Ishikawa (cell line): ENCODE data around the gene SLC25A41.
A peak's percentile ranks its signal among the peaks of the same experiment; 100 is the strongest.

ENCODE experiments used
- CEBPB ChIP-seq: IDR thresholded peaks from 2 replicates; pipeline ENCODE4 v1.6.1; 2012
- CREB1 ChIP-seq: IDR thresholded peaks from 2 replicates; pipeline ENCODE4 v1.6.1; 2012; ENCODE audit warnings: low read depth
- EGR1 ChIP-seq: IDR thresholded peaks from 2 replicates; pipeline ENCODE4 v1.6.1; 2012
- EP300 ChIP-seq: IDR thresholded peaks from 2 replicates; pipeline ENCODE4 v1.6.1; 2012; ENCODE audit warnings: borderline replicate concordance
- FOXM1 ChIP-seq: IDR thresholded peaks from 2 replicates; pipeline ENCODE4 v1.6.1; 2012; ENCODE audit warnings: low read depth, borderline replicate concordance
- NFIC ChIP-seq: IDR thresholded peaks from 2 replicates; pipeline ENCODE4 v1.6.1; 2012
- RAD21 ChIP-seq: IDR thresholded peaks from 2 replicates; pipeline ENCODE4 v1.6.1; 2012; ENCODE audit warnings: low read depth
- REST ChIP-seq: IDR thresholded peaks from 2 replicates; pipeline ENCODE4 v1.6.1; 2012; ENCODE audit warnings: low read depth, mild to moderate bottlenecking
- TAF1 ChIP-seq: IDR thresholded peaks from 2 replicates; pipeline ENCODE4 v1.6.1; 2012; ENCODE audit warnings: low read depth, mild to moderate bottlenecking
- TCF12 ChIP-seq: IDR thresholded peaks from 2 replicates; pipeline ENCODE4 v1.6.1; 2012; ENCODE audit warnings: low read depth
- TEAD4 ChIP-seq: IDR thresholded peaks from 2 replicates; pipeline ENCODE4 v1.6.1; 2012
- YY1 ChIP-seq: IDR thresholded peaks from 2 replicates; pipeline ENCODE4 v1.6.1; 2012; ENCODE audit warnings: low read depth
- ZBTB7A ChIP-seq: IDR thresholded peaks from 2 replicates; pipeline ENCODE4 v1.6.1; 2012; ENCODE audit warnings: low read depth
- TF ChIP-seq, protein P1 (sequence below): IDR thresholded peaks from 2 replicates; pipeline ENCODE4 v1.6.1; 2012
- TF ChIP-seq, protein P2 (sequence below): IDR thresholded peaks from 2 replicates; pipeline ENCODE4 v1.6.1; 2012

SLC25A41 gene

DNA sequence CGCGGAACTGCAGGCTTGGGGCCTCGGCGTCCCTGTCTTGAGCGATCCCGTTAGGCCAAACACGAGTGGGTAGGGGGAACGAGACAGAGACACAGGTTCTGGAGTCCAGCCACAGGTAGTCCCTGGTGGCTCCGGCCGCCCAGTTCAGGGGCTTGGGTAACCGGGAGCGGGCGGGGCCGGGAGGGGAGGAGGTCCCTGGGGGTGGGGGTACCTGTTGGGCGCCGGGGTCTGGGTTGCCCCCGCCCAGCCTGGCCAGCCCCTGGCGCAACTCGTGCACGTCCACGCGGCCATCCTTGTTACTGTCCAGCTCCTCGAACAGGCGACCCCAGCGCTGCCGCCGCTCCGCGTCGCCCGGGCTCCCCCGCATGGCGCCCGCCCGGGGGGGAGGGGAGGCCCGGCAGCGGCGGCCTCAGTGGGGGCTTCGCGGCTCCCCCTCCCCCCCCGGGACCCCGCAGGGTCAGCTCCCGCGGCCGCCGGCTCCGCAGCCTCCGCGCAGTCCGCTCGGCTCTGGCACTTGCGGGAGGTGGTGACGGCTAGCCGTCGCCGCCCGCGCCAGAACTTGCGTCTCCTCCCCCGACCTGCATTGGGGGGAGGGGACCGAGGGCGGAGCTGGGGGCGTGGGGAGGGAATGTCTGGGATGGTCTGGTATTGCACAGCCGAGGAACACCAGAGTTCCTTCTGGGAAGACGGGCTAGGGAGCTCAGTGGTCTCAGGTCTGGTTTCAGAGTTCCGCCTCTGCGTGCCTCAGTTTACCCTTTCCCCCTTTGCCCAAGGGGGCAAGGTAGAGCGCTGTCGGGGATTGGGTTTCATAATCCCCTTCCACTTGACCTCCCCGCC is 25.9 kb upstream of the SLC25A41 start, which contains the start of gene SLC25A23:
Gene SLC25A23 (minus strand): TSS at position 531 of the 837 bp plus-strand sequence. CDS start 164 bp downstream, at position 367.
- TF ChIP-seq CREB1 (no peak), TAF1 (peak; percentile 31; the same call in 1 of the 2 replicates), NFIC (no peak), EGR1 (0 out of 2 replicates have a peak, but pooled peaks have one; percentile 18), FOXM1 (no peak), YY1 (no peak), TEAD4 (no peak), EP300 (no peak), TCF12 (no peak), ZBTB7A (no peak), RAD21 (no peak), CEBPB (0 out of 2 replicates have a peak, but pooled peaks have one; percentile 22)
- TF ChIP-seq, protein P1, sequence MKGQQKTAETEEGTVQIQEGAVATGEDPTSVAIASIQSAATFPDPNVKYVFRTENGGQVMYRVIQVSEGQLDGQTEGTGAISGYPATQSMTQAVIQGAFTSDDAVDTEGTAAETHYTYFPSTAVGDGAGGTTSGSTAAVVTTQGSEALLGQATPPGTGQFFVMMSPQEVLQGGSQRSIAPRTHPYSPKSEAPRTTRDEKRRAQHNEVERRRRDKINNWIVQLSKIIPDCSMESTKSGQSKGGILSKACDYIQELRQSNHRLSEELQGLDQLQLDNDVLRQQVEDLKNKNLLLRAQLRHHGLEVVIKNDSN = no peak
- TF ChIP-seq, protein P2, sequence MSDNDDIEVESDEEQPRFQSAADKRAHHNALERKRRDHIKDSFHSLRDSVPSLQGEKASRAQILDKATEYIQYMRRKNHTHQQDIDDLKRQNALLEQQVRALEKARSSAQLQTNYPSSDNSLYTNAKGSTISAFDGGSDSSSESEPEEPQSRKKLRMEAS = no peak; the same call in none of the 2 replicates

DNA sequence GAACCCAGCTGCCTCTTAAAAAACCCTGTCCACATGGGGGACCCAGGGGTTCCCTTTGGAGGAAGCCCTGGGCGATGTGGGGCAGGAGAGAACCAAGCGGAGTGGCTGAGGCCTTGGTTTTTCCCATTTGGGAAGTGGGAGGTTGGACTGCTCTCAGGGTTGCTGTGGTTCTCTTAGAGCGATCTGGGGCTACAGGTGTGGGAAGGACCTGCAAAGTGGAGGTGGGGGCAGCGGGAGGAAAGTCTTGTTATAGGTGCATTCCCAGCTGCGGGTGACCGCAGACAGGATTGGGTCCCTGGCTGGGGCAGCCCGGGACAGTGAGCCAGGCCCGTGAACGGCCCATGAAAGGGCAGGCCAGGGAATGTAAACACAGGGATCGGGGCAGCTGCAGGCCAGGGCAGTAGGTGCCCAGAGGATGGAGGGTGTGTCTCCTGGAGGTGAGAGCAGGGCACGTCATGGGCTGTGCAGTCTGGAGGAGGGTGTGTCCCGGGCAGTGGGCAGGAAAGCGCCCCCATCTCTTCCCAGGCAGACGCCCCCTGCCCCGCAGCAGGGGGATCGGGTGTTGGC is 25.2 kb upstream of the SLC25A41 start:
- TF ChIP-seq NFIC (no peak), YY1 (no peak), TAF1 (no peak), EGR1 (no peak), ZBTB7A (peak; percentile 64; the same call in 1 of the 2 replicates)

DNA sequence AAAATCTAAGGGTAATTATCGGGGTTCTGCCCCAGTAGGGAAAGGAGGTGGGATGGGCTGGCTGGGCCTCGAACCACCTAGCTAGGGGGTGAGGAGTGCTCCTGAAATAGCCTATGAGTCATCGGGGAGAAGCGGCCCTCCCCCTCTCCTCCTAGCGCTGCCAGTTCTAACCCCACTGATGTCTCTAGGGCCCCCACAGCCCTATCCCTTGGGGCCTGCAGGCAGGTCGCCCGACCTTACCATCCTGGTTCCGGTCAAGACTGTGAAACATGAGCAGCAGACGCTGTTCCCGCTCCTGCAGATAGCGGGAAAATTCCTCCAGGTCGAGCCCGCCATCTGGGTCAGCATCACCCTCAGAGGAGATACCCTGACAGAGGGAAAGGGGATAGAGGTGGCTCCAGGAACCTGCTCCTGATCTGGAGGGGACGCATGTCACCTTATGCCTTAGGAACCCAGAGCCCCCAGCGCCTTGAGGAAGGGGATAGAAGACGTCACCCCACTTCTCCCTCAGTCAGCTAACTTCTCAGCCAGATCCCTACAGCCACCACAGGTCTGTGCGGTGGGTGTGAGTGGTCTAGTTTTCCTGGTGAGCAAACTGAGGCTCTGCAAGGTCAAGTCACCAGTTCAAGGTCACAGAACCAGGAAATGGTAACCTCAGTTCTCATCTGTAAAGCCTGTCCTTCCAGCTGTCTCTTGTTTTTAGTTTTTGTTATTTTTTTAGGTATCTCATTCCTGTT is 24.6 kb upstream of the SLC25A41 start:
- TF ChIP-seq CREB1 = no peak
- no peak for TF ChIP-seq YY1
- no peak for TF ChIP-seq TEAD4
- TF ChIP-seq EGR1 = no peak
- TF ChIP-seq, protein P2 = no peak
- no peak for TF ChIP-seq NFIC
- no peak for TF ChIP-seq REST
- no peak for TF ChIP-seq ZBTB7A
- no peak for TF ChIP-seq TCF12
- TF ChIP-seq EP300 = no peak
- no peak for TF ChIP-seq FOXM1
- TF ChIP-seq, protein P1 = no peak
- TF ChIP-seq TAF1 = no peak

DNA sequence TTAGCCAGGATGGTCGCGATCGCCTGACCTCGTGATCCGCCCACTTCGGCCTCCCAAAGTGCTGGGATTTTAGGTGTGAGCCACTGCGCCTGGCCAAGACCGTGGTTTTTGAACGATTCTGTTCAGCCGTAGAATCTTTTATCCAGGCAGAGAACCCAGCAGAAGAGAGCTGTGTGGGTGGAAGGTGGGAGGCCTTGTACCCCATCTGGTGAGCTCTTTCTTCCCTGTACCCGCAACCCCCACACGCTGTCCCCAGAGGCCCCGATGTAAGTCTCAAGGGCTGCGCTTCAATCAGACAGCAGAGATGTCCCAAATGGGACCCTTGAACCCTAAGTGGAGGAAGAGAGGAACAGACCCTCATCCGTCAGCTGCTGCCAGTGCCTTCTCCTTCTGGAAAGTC is 22.4 kb upstream of the SLC25A41 start:
- TF ChIP-seq REST (no peak), TEAD4 (no peak), ZBTB7A (no peak), YY1 (no peak), CEBPB (no peak), RAD21 (no peak), TCF12 (no peak), FOXM1 (no peak), TAF1 (no peak)
- TF ChIP-seq, protein P1 = no peak
